IMR-90 (cell line): ENCODE results near the gene PLEKHF1. TPM values are rescaled to one million over a fixed set of nuclear protein-coding genes. Genes with fewer than 3 reads are reported as not detected.

ENCODE experiments used
- ATAC-seq: fragments of 200-7000 bp; cut with Tn5 transposase; 2 replicates; pipeline ENCODE4 v1.9.1; 2020; ENCODE audit warnings: low read depth, mild to moderate bottlenecking, moderate library complexity
- BruUV-seq: library from RNA; stranded (reverse); fragments of 400-500 nt; replicated peaks from 2 replicates; lab custom pipeline; 2021; lab: Mats Ljungman, UMichigan
- CTCF ChIA-PET: fragments of 300-600 bp; formaldehyde crosslinking; extraction: SDS; loops from one replicate; lab custom pipeline; 2021; ENCODE audit warnings: antibody characterized with exemption; lab: Yijun Ruan, JAX
- POLR2A ChIA-PET: fragments of 300-600 bp; sonication (Branson Sonifier 250); formaldehyde crosslinking; loops from one replicate; lab custom pipeline; 2022; ENCODE audit warnings: antibody characterized with exemption; ENCODE audit not compliant: unreplicated experiment; lab: Charles Lee
- DNase-seq: peaks from one replicate; pipeline ENCODE4 v3.0.0; 2013
- H2AFZ ChIP-seq: replicated peaks from 2 replicates; pipeline ENCODE3; 2013; ENCODE audit warnings: low read length, mild to moderate bottlenecking; ENCODE audit not compliant: poor library complexity
- H2AK5ac ChIP-seq: 2 replicates; pipeline ENCODE4 v1.6.1; 2013; ENCODE audit warnings: low read depth, low read length, inconsistent platforms
- H2AK9ac ChIP-seq: replicated peaks from 2 replicates; pipeline ENCODE3; 2013; ENCODE audit warnings: mild to moderate bottlenecking, low read depth, low read length, moderate library complexity; ENCODE audit not compliant: poor library complexity
- H2BK120ac ChIP-seq: 2 replicates; pipeline ENCODE4 v1.6.1; 2013; ENCODE audit warnings: low read depth, low read length, inconsistent platforms
- H2BK15ac ChIP-seq: 3 replicates; pipeline ENCODE4 v1.6.1; 2013; ENCODE audit warnings: low read depth, low read length, inconsistent platforms
- H2BK20ac ChIP-seq: 2 replicates; pipeline ENCODE4 v1.6.1; 2013; ENCODE audit warnings: low read depth, mild to moderate bottlenecking, inconsistent platforms, low read length, moderate library complexity
- H2BK5ac ChIP-seq: 2 replicates; pipeline ENCODE4 v1.6.1; 2013; ENCODE audit warnings: mild to moderate bottlenecking, low read depth, low read length, inconsistent platforms; ENCODE audit not compliant: poor library complexity, severe bottlenecking
- H3K14ac ChIP-seq: replicated peaks from 2 replicates; pipeline ENCODE4 v1.6.1; 2013; ENCODE audit warnings: low read depth, low read length, inconsistent platforms
- H3K18ac ChIP-seq: 2 replicates; pipeline ENCODE4 v1.6.1; 2013; ENCODE audit warnings: low read depth, low read length, control low read depth
- H3K23ac ChIP-seq: 2 replicates; pipeline ENCODE4 v1.6.1; 2013; ENCODE audit warnings: low read depth, low read length, inconsistent platforms
- H3K27ac ChIP-seq: 2 replicates; pipeline ENCODE4 v1.5.1; 2013; ENCODE audit warnings: mild to moderate bottlenecking, control low read depth, low read length; ENCODE audit not compliant: insufficient read depth
- H3K27me3 ChIP-seq: 2 replicates; pipeline ENCODE4 v1.6.1; 2013; ENCODE audit warnings: low read length; ENCODE audit not compliant: control insufficient read depth, insufficient read depth
- H3K36me3 ChIP-seq: 2 replicates; pipeline ENCODE4 v1.6.1; 2013; ENCODE audit warnings: low read length, mixed read lengths; ENCODE audit not compliant: control insufficient read depth, insufficient read depth
- H3K4ac ChIP-seq: 2 replicates; pipeline ENCODE4 v1.6.1; 2013; ENCODE audit warnings: low read depth, low read length, inconsistent platforms
- H3K4me1 ChIP-seq: 2 replicates; pipeline ENCODE4 v1.6.1; 2013; ENCODE audit warnings: low read length, mixed read lengths; ENCODE audit not compliant: control insufficient read depth, insufficient read depth
- H3K4me2 ChIP-seq: 2 replicates; pipeline ENCODE4 v1.6.1; 2013; ENCODE audit warnings: low read depth, mild to moderate bottlenecking, control low read depth, low read length, moderate library complexity
- H3K4me3 ChIP-seq: 2 replicates; pipeline ENCODE4 v1.5.1; 2013; ENCODE audit warnings: low read depth, mild to moderate bottlenecking, control low read depth, low read length, moderate library complexity; ENCODE audit not compliant: insufficient read depth
- H3K56ac ChIP-seq: 2 replicates; pipeline ENCODE4 v1.6.1; 2013; ENCODE audit warnings: low read length, inconsistent platforms; ENCODE audit not compliant: insufficient read depth; ENCODE audit errors: extremely low read depth
- H3K79me1 ChIP-seq, 2 experiments: 2 replicates each; pipeline ENCODE4 v1.6.1; 2013; ENCODE audit warnings: low read length in 2 of 2, inconsistent platforms in 1 of 2, low read depth in 1 of 2
- H3K9ac ChIP-seq: 2 replicates; pipeline ENCODE4 v1.6.1; 2013; ENCODE audit warnings: low read depth, low read length, control low read depth
- H3K9me1 ChIP-seq: 2 replicates; pipeline ENCODE4 v1.6.1; 2013; ENCODE audit warnings: low read length, inconsistent platforms; ENCODE audit not compliant: insufficient read depth
- H3K9me3 ChIP-seq: 2 replicates; pipeline ENCODE4 v1.6.1; 2013; ENCODE audit warnings: low read length; ENCODE audit not compliant: control insufficient read depth, insufficient read depth
- H4K20me1 ChIP-seq: 2 replicates; pipeline ENCODE4 v1.6.1; 2013; ENCODE audit warnings: low read length, inconsistent platforms; ENCODE audit not compliant: insufficient read depth
- H4K5ac ChIP-seq: 2 replicates; pipeline ENCODE4 v1.6.1; 2013; ENCODE audit warnings: mild to moderate bottlenecking, low read depth, low read length, control low read depth
- H4K8ac ChIP-seq, 2 experiments: 2 replicates each; pipeline ENCODE4 v1.6.1; 2013; ENCODE audit warnings: low read depth in 2 of 2, low read length in 2 of 2, control low read depth in 1 of 2, inconsistent platforms in 1 of 2
- H4K91ac ChIP-seq: 2 replicates; pipeline ENCODE4 v1.6.1; 2013; ENCODE audit warnings: low read depth, low read length, inconsistent platforms; ENCODE audit not compliant: insufficient read depth
- CEBPB ChIP-seq: IDR thresholded peaks from 2 replicates; pipeline ENCODE4 v1.6.1; 2012; ENCODE audit warnings: low read depth, low read length, improper control_type of control experiment
- CHD1 ChIP-seq: IDR thresholded peaks from 2 replicates; pipeline ENCODE4 v1.6.1; 2012; ENCODE audit warnings: low read depth, low read length, improper control_type of control experiment
- MAZ ChIP-seq: IDR thresholded peaks from 2 replicates; pipeline ENCODE4 v1.6.1; 2012; ENCODE audit warnings: low read depth, mild to moderate bottlenecking, low read length, improper control_type of control experiment, moderate library complexity, borderline replicate concordance
- MXI1 ChIP-seq: IDR thresholded peaks from 2 replicates; pipeline ENCODE4 v1.6.1; 2012; ENCODE audit warnings: low read depth, mild to moderate bottlenecking, low read length, moderate library complexity, borderline replicate concordance
- RAD21 ChIP-seq: IDR thresholded peaks from 2 replicates; pipeline ENCODE4 v1.6.1; 2012; ENCODE audit warnings: low read length, improper control_type of control experiment
- RFX5 ChIP-seq: IDR thresholded peaks from 2 replicates; pipeline ENCODE4 v1.8.0; 2012; ENCODE audit warnings: low read depth, mild to moderate bottlenecking, low read length, moderate library complexity
- WGBS, 2 experiments: methylation state at CpG; one replicate each; pipeline versions ENCODE4 v1.1.5 to v1.1.7; 2013; ENCODE audit warnings: missing lambda C conversion rate in 2 of 2; ENCODE audit not compliant: insufficient read length in 1 of 2; ENCODE audit errors: extremely low coverage in 2 of 2; 5-methylcytosine and 5-hydroxymethylcytosine counted together
- dilution Hi-C: fragments of 300-500 bp; cut with HindIII; formaldehyde crosslinking; loops from one replicate; pipeline ENCODE4 v1.14.3; 2018; ENCODE audit warnings: low sequenced_read_pairs; ENCODE audit not compliant: unreplicated experiment
- in situ Hi-C: fragments of 300-500 bp; cut with MboI; formaldehyde crosslinking; loops from 3 replicates; pipeline ENCODE4 v1.14.3; 2019; ENCODE audit warnings: low sequenced_read_pairs, inconsistent platforms, mixed read lengths
- intact Hi-C: fragments of 100-400 bp; cut with micrococcal nuclease; formaldehyde crosslinking; loops from 2 replicates; pipeline ENCODE4 v1.10.0; 2022
- polyA plus RNA-seq, 3 experiments: library from polyadenylated mRNA; depleted of rRNA; stranded (reverse); fragments of >200 nt; gene quantifications; 2 replicates each; pipeline ENCODE4 v1.2.3, GENCODE V29; 2012; ENCODE audit warnings: low replicate concordance in 1 of 3
- total RNA-seq: library from RNA; depleted of rRNA; stranded (reverse); fragments of >200 nt; gene quantifications from 2 replicates; pipeline ENCODE4 v1.2.3, GENCODE V29; 2012
- TF ChIP-seq, protein P1 (sequence below): fragments of 150-350 bp; IDR thresholded peaks from 2 replicates; pipeline ENCODE4 v1.6.1; 2016; ENCODE audit warnings: low read depth, mild to moderate bottlenecking, low read length, moderate library complexity, borderline replicate concordance
- TF ChIP-seq, protein P2 (sequence below): conservative IDR thresholded peaks from 2 replicates; pipeline ENCODE4 v1.5.1; 2012; ENCODE audit warnings: mild to moderate bottlenecking, low read depth, low read length, improper control_type of control experiment

Gene PLEKHF1
- total and polyA plus RNA-seq, 2 of the 4 experiments (the other 2 are of a cell fraction) = 5.0 to 6.6 TPM

DNA sequence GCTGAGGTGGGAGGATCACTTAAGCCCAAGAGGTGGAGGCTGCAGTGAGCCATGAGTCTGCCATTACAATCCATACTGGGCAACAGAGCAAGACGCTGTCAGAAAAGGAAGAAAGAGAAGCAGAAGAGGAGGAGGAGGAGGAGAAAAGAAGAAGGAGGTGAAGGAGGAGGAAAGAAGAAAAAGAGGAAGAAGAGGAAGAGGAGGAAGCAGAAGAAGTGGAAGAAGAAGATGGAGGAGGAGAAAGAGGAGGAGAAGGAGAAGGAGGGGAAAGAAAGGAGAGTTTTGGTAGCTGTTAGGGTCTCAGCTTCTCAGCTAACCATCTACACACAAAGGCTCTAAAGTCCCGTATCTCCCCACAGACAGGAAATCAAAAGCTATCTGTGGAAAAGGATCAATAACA lies 23.7 kb upstream of the PLEKHF1 start:
- Histone ChIP-seq H3K9me3 (no peaks in the 10 kb centered on the region), H3K27ac (no peak overlapping the region), H3K14ac (no peak overlapping the region), H4K8ac (no peak overlapping the region), H3K56ac (no peak overlapping the region), H3K4ac (no peak overlapping the region), H4K5ac (no peak overlapping the region), H2AFZ (no peak overlapping the region), H4K20me1 (no peaks in the 10 kb centered on the region), H3K18ac (no peak overlapping the region), H2BK5ac (no peak overlapping the region), H2AK9ac (no peak overlapping the region), H3K27me3 (peaks cover 8% of the 10 kb centered on the region), H3K9me1 (no peaks in the 10 kb centered on the region), H2BK120ac (no peak overlapping the region), H2BK15ac (no peak overlapping the region), H4K91ac (no peak overlapping the region), H3K4me1 (no peaks in the 10 kb centered on the region; the same call in 1 of the 2 replicates), H3K4me2 (no peak overlapping the region), H3K9ac (no peak overlapping the region), H2AK5ac (no peak overlapping the region), H3K36me3 (no peaks in the 10 kb centered on the region), H3K79me1 (no peaks in the 10 kb centered on the region), H3K4me3 (no peak overlapping the region), H3K23ac (no peak overlapping the region), H2BK20ac (no peak overlapping the region)
- in situ Hi-C loops = no loop called here
- intact Hi-C loops = no loop called here
- TF ChIP-seq CEBPB (no peak), MXI1 (no peak), RAD21 (no peak), MAZ (no peak), RFX5 (no peak), CHD1 (no peak)
- TF ChIP-seq, protein P1, sequence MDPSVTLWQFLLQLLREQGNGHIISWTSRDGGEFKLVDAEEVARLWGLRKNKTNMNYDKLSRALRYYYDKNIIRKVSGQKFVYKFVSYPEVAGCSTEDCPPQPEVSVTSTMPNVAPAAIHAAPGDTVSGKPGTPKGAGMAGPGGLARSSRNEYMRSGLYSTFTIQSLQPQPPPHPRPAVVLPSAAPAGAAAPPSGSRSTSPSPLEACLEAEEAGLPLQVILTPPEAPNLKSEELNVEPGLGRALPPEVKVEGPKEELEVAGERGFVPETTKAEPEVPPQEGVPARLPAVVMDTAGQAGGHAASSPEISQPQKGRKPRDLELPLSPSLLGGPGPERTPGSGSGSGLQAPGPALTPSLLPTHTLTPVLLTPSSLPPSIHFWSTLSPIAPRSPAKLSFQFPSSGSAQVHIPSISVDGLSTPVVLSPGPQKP = no peak
- TF ChIP-seq, protein P2, sequence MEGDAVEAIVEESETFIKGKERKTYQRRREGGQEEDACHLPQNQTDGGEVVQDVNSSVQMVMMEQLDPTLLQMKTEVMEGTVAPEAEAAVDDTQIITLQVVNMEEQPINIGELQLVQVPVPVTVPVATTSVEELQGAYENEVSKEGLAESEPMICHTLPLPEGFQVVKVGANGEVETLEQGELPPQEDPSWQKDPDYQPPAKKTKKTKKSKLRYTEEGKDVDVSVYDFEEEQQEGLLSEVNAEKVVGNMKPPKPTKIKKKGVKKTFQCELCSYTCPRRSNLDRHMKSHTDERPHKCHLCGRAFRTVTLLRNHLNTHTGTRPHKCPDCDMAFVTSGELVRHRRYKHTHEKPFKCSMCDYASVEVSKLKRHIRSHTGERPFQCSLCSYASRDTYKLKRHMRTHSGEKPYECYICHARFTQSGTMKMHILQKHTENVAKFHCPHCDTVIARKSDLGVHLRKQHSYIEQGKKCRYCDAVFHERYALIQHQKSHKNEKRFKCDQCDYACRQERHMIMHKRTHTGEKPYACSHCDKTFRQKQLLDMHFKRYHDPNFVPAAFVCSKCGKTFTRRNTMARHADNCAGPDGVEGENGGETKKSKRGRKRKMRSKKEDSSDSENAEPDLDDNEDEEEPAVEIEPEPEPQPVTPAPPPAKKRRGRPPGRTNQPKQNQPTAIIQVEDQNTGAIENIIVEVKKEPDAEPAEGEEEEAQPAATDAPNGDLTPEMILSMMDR = no peak
- ATAC-seq (no peak), DNase-seq (no peak)
- dilution Hi-C loops = no loop called here
- ChIA-PET CTCF (interaction anchor here (0.6 to 1.1 kb wide), 2 partner anchors 12 to 31 kb away, joined by 3 read pairs; no protein-coding TSS in a partner anchor), POLR2A (no interaction called here)
- WGBS, 2 experiments = no CpG with 5 or more reads among the region's 2 CpGs
- no TSS peak for BruUV-seq
